HG02840 (cell line): ENCODE data around the gene IGSF6.
"Not testable (repeated sequence)": the region's sequence is repeated elsewhere in the genome, so short reads cannot be mapped to it uniquely, and the experiment has no call there.

Experiments
- ATAC-seq: cut with Tn5 transposase; IDR thresholded peaks from one replicate; pipeline ENCODE4 v1.9.1; 2021; ENCODE audit warnings: mild to moderate bottlenecking, moderate library complexity, moderate number of reproducible peaks; ENCODE audit not compliant: unreplicated experiment, low FRiP score

IGSF6 gene

GRCh38 chr16:21605848-21606247 lies 46.6 kb downstream of the IGSF6 start:
- not testable (repeated sequence) for ATAC-seq

GRCh38 chr16:21603928-21604327 lies 48.5 kb downstream of the IGSF6 start:
- no peak for ATAC-seq

GRCh38 chr16:21602785-21603184 lies 49.6 kb downstream of the IGSF6 start:
- no peak for ATAC-seq

- ATAC-seq: peak; percentile 10
Measured at GRCh38 chr16:21600031-21600773, 52.2 kb downstream of the IGSF6 start.

- ATAC-seq: peak; percentile 81
Measured at GRCh38 chr16:21599122-21600030, 53.0 kb downstream of the IGSF6 start, which contains the start of gene METTL9. Gene METTL9, plus strand, starts transcription at chr16:21599577. Its CDS starts 157 bp downstream, at chr16:21599734.

- no peak for ATAC-seq
Measured at GRCh38 chr16:21598701-21599121, 53.7 kb downstream of the IGSF6 start.

- no peak for ATAC-seq
Measured at GRCh38 chr16:21598206-21598605, 54.2 kb downstream of the IGSF6 start.

GRCh38 chr16:21597561-21598030 lies 54.8 kb downstream of the IGSF6 start:
- no peak for ATAC-seq

- ATAC-seq: no peak
Measured at GRCh38 chr16:21593530-21594289, 58.7 kb downstream of the IGSF6 start.

GRCh38 chr16:21592191-21592590 lies 60.2 kb downstream of the IGSF6 start:
- no peak for ATAC-seq

GRCh38 chr16:21590796-21591195 lies 61.6 kb downstream of the IGSF6 start:
- no peak for ATAC-seq

- no peak for ATAC-seq
Measured at GRCh38 chr16:21590287-21590686, 62.1 kb downstream of the IGSF6 start.

GRCh38 chr16:21589551-21589950 lies 62.9 kb downstream of the IGSF6 start:
- ATAC-seq: no peak
